ENCODE measurements around the gene FAM13A.

The FAM13A gene

GRCh38 chr4:88719381-88719780, 337.6 kb downstream of the FAM13A start:
- no peak for DNase-seq (ENCODE audit: low spot score)
- TF ChIP-seq CTCF (IDR thresholded peaks at IDR 0.05; ENCODE audit: borderline replicate concordance, control extremely low read depth, extremely low read depth, insufficient read depth, missing control alignments): no peak
- in situ Hi-C loops (cut with MboI; ENCODE audit: low sequenced_read_pairs, unreplicated experiment): no loop called here

DNA sequence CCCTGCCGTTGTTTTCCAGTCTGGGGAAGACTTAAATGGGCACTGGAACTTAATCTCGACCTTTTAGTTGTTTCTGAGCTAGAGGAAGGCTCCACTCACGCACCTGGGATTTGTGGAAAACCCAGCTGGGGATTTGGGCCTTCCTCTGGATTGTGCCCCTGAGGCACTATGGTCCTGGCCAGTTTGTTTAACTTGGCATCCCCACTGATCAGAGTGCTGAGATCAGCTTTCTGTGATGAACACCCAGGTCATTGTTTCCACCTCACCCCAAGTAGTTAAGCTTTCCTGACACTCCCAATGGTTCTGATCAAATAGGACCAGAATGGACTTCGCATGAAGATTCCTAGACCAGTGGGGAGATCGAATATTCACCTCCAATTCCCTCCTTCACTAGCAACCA, 338.9 kb downstream of the FAM13A start:
- no peak for DNase-seq (ENCODE audit: low spot score)
- in situ Hi-C loops (cut with MboI; ENCODE audit: low sequenced_read_pairs, unreplicated experiment): no loop called here
- no peak for TF ChIP-seq CTCF (IDR thresholded peaks at IDR 0.05; ENCODE audit: borderline replicate concordance, control extremely low read depth, extremely low read depth, insufficient read depth, missing control alignments)

- in situ Hi-C loops (cut with MboI; ENCODE audit: low sequenced_read_pairs, unreplicated experiment): no loop called here
- TF ChIP-seq CTCF (IDR thresholded peaks at IDR 0.05; ENCODE audit: borderline replicate concordance, control extremely low read depth, extremely low read depth, insufficient read depth, missing control alignments): no peak
- DNase-seq (ENCODE audit: low spot score): no peak
These were observed 343.2 kb downstream of the FAM13A start for GRCh38 chr4:88713782-88714181.

DNA sequence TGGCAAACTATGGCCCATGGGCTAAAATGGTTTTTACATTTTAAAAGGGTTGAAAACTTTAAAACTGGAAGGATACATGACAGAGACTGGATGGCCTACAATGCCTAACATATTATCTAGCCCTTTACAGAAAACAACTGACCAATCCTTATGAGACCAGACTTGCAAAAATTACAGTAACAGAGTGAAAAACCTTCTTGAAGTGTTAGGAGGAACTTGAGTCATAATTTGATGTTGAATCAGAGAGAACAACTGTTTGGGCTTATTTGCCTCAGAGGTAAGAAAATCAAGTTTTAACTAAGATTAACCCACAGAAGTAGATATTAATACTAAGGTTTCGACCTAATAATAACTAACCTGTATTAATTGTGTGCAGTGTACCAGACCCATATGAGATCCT, 347.0 kb downstream of the FAM13A start:
- in situ Hi-C loops (cut with MboI; ENCODE audit: low sequenced_read_pairs, unreplicated experiment): no loop called here
- no peak for DNase-seq (ENCODE audit: low spot score)
- no peak for TF ChIP-seq CTCF (IDR thresholded peaks at IDR 0.05; ENCODE audit: borderline replicate concordance, control extremely low read depth, extremely low read depth, insufficient read depth, missing control alignments)

- TF ChIP-seq CTCF (IDR thresholded peaks at IDR 0.05; ENCODE audit: borderline replicate concordance, control extremely low read depth, extremely low read depth, insufficient read depth, missing control alignments): no peak
- in situ Hi-C loops (cut with MboI; ENCODE audit: low sequenced_read_pairs, unreplicated experiment): no loop called here
- DNase-seq (ENCODE audit: low spot score): no peak
These were observed 350.4 kb downstream of the FAM13A start for GRCh38 chr4:88706574-88706973.

- in situ Hi-C loops (cut with MboI; ENCODE audit: low sequenced_read_pairs, unreplicated experiment): no loop called here
- DNase-seq (ENCODE audit: low spot score): no peak
- TF ChIP-seq CTCF (IDR thresholded peaks at IDR 0.05; ENCODE audit: borderline replicate concordance, control extremely low read depth, extremely low read depth, insufficient read depth, missing control alignments): no peak
These were observed 351.0 kb downstream of the FAM13A start for GRCh38 chr4:88705805-88706492.

All from GM13976 (cell line).